Neural progenitor cell (in vitro differentiated cells): ENCODE results near the gene NR4A2.

ENCODE experiments used
- EZH2 ChIP-seq: fragments of 200-600 bp; sonication (generic); IDR thresholded peaks from 2 replicates; pipeline ENCODE4 v1.6.1; 2017; ENCODE audit warnings: antibody characterized with exemption, mild to moderate bottlenecking, moderate library complexity
- TF ChIP-seq, protein P1 (sequence below): fragments of 200-600 bp; sonication (generic); IDR thresholded peaks from 2 replicates; pipeline ENCODE4 v1.5.1; 2017; ENCODE audit warnings: antibody characterized with exemption, mild to moderate bottlenecking

DNA sequence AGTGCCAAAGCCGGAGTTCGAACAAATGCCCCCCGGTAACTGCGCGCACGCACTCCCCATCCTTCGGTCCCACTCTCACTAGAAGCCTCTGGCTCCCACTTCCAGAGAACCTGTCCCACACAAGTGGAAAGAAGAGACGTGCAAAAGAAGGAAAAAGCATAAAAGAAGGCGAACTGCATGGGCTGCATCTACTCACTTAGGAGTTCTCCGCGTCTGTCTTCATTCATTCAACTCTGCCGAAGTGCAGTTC, 312 bp downstream of the NR4A2 start:
- TF ChIP-seq, protein P1, sequence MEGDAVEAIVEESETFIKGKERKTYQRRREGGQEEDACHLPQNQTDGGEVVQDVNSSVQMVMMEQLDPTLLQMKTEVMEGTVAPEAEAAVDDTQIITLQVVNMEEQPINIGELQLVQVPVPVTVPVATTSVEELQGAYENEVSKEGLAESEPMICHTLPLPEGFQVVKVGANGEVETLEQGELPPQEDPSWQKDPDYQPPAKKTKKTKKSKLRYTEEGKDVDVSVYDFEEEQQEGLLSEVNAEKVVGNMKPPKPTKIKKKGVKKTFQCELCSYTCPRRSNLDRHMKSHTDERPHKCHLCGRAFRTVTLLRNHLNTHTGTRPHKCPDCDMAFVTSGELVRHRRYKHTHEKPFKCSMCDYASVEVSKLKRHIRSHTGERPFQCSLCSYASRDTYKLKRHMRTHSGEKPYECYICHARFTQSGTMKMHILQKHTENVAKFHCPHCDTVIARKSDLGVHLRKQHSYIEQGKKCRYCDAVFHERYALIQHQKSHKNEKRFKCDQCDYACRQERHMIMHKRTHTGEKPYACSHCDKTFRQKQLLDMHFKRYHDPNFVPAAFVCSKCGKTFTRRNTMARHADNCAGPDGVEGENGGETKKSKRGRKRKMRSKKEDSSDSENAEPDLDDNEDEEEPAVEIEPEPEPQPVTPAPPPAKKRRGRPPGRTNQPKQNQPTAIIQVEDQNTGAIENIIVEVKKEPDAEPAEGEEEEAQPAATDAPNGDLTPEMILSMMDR = no peak
- no peak for TF ChIP-seq EZH2
